GM23338 (cell line): ENCODE measurements around the gene ARHGEF9. TPM values are rescaled to one million over a fixed set of nuclear protein-coding genes. Genes with fewer than 3 reads are reported as not detected.

Experiments
- ATAC-seq: fragments of 200-7000 bp; cut with Tn5 transposase; 3 replicates; pipeline ENCODE4 v1.9.1; 2020
- DNase-seq: peaks from one replicate; pipeline ENCODE4 v3.0.0-alpha.2; 2015; ENCODE audit warnings: low spot score
- H2AFZ ChIP-seq: fragments of 200-600 bp; sonication (generic); 2 replicates; pipeline ENCODE4 v1.8.0; 2016; ENCODE audit warnings: antibody characterized with exemption, mild to moderate bottlenecking, moderate library complexity
- H3F3A ChIP-seq: fragments of 200-600 bp; sonication (generic); replicated peaks from 2 replicates; pipeline ENCODE4 v1.8.0; 2017; ENCODE audit warnings: antibody characterized with exemption, mixed run types, low read depth
- H3K27ac ChIP-seq: fragments of 200-600 bp; sonication (generic); 2 replicates; pipeline ENCODE4 v1.6.1; 2016; ENCODE audit warnings: low read depth
- H3K27me3 ChIP-seq: fragments of 200-600 bp; sonication (generic); 2 replicates; pipeline ENCODE4 v1.8.0; 2016; ENCODE audit warnings: mild to moderate bottlenecking, mixed run types, moderate library complexity; ENCODE audit not compliant: insufficient read depth
- H3K36me3 ChIP-seq: fragments of 200-600 bp; sonication (generic); 2 replicates; pipeline ENCODE4 v1.8.0; 2016; ENCODE audit warnings: mild to moderate bottlenecking; ENCODE audit not compliant: insufficient read depth
- H3K4me1 ChIP-seq: fragments of 200-600 bp; sonication (generic); 2 replicates; pipeline ENCODE4 v1.8.0; 2016; ENCODE audit warnings: mild to moderate bottlenecking, moderate library complexity; ENCODE audit not compliant: insufficient read depth
- H3K4me2 ChIP-seq: fragments of 200-600 bp; sonication (generic); 2 replicates; pipeline ENCODE4 v1.7.1; 2017; ENCODE audit warnings: mixed run types
- H3K4me3 ChIP-seq: fragments of 200-600 bp; sonication (generic); 2 replicates; pipeline ENCODE4 v1.6.1; 2016; ENCODE audit warnings: mixed run types
- H3K79me2 ChIP-seq: fragments of 200-600 bp; sonication (generic); replicated peaks from 2 replicates; pipeline ENCODE4 v1.8.0; 2017; ENCODE audit warnings: mild to moderate bottlenecking; ENCODE audit not compliant: insufficient read depth
- H3K9me2 ChIP-seq: fragments of 200-600 bp; sonication (generic); 2 replicates; pipeline ENCODE4 v1.8.0; 2017; ENCODE audit not compliant: insufficient read depth
- H4K20me1 ChIP-seq: fragments of 200-600 bp; sonication (generic); replicated peaks from 2 replicates; pipeline ENCODE4 v1.8.0; 2017; ENCODE audit warnings: mild to moderate bottlenecking; ENCODE audit not compliant: insufficient read depth
- H3K27ac Mint-ChIP-seq: 2 replicates; pipeline ENCODE4 v1.8.0; 2020; ENCODE audit warnings: inconsistent platforms, mild to moderate bottlenecking, moderate library complexity, mixed read lengths
- H3K27me3 Mint-ChIP-seq: 3 replicates; pipeline ENCODE4 v1.8.0; 2022; ENCODE audit warnings: low read depth, mild to moderate bottlenecking, moderate library complexity, mixed read lengths, inconsistent platforms; ENCODE audit not compliant: insufficient read depth, poor library complexity
- H3K36me3 Mint-ChIP-seq: 3 replicates; pipeline ENCODE4 v1.8.0; 2021; ENCODE audit warnings: low read depth, mild to moderate bottlenecking, inconsistent platforms, moderate library complexity, mixed read lengths
- H3K4me1 Mint-ChIP-seq: 3 replicates; pipeline ENCODE4 v1.8.0; 2020; ENCODE audit warnings: mild to moderate bottlenecking, inconsistent platforms, mixed read lengths
- H3K4me3 Mint-ChIP-seq: 3 replicates; pipeline ENCODE4 v1.8.0; 2021; ENCODE audit warnings: moderate library complexity, mild to moderate bottlenecking, inconsistent platforms, mixed read lengths
- H3K9me3 Mint-ChIP-seq: 3 replicates; pipeline ENCODE4 v1.8.0; 2020; ENCODE audit warnings: moderate library complexity, mild to moderate bottlenecking, inconsistent platforms, mixed read lengths
- CREB1 ChIP-seq: fragments of 250-450 bp; sonication (Bioruptor Pico); IDR thresholded peaks from 2 replicates; pipeline ENCODE4 v1.5.0; 2020; ENCODE audit warnings: low read depth, mild to moderate bottlenecking, moderate library complexity
- EZH2 ChIP-seq: fragments of 200-600 bp; sonication (generic); IDR thresholded peaks from one replicate; pipeline ENCODE4 v1.8.0; 2017; ENCODE audit warnings: antibody characterized with exemption, mild to moderate bottlenecking, low read depth; ENCODE audit not compliant: unreplicated experiment
- EZH2phosphoT487 ChIP-seq: fragments of 200-600 bp; sonication (generic); IDR thresholded peaks from one replicate; pipeline ENCODE4 v1.8.1; 2018; ENCODE audit warnings: antibody characterized with exemption; ENCODE audit not compliant: unreplicated experiment
- JUNB ChIP-seq: IDR thresholded peaks from one replicate; pipeline ENCODE4 v1.6.1; 2016; ENCODE audit warnings: antibody characterized with exemption; ENCODE audit not compliant: unreplicated experiment
- NANOG ChIP-seq: IDR thresholded peaks from 2 replicates; pipeline ENCODE4 v1.6.1; 2016; ENCODE audit warnings: antibody characterized with exemption, borderline replicate concordance
- POLR2AphosphoS5 ChIP-seq: IDR thresholded peaks from 2 replicates; pipeline ENCODE4 v1.6.1; 2016; ENCODE audit warnings: antibody characterized with exemption, low read depth
- STAT1 ChIP-seq: IDR thresholded peaks from one replicate; pipeline ENCODE4 v1.6.1; 2016; ENCODE audit warnings: antibody characterized with exemption; ENCODE audit not compliant: unreplicated experiment
- ZNF114 ChIP-seq: fragments of 250-450 bp; sonication (Bioruptor Pico); IDR thresholded peaks from 2 replicates; pipeline ENCODE4 v1.5.0; 2020; ENCODE audit warnings: mild to moderate bottlenecking, moderate library complexity
- ZNF331 ChIP-seq: fragments of 250-450 bp; sonication (Bioruptor Pico); IDR thresholded peaks from 2 replicates; pipeline ENCODE4 v1.5.0; 2020; ENCODE audit warnings: low read depth, mild to moderate bottlenecking, moderate library complexity
- polyA plus RNA-seq: library from polyadenylated mRNA; unstranded; fragments of >200 nt; fragmentation: Nextera tagmentation; extraction: Ambion mirVana; gene quantifications from 2 replicates; pipeline ENCODE4 v1.2.1, GENCODE V29; 2016
- total RNA-seq: library from RNA; depleted of rRNA; stranded (reverse); fragments of >200 nt; shearing (Covaris generic); gene quantifications from 2 replicates; pipeline ENCODE4 v1.2.3, GENCODE V29; 2014
- TF ChIP-seq, protein P1 (sequence below): fragments of 250-450 bp; sonication (Bioruptor Pico); IDR thresholded peaks from 2 replicates; pipeline ENCODE4 v1.5.0; 2020; ENCODE audit warnings: mild to moderate bottlenecking, moderate library complexity
- TF ChIP-seq, protein P2 (sequence below), 2 experiments: fragments of 200-600 bp in 1 of 2; sonication (generic) in 1 of 2; conservative IDR thresholded peaks; 2 replicates each; pipeline versions ENCODE4 v1.5.1 to v1.6.1; 2016 to 2017; ENCODE audit warnings: antibody characterized with exemption in 2 of 2, low read depth in 2 of 2, mild to moderate bottlenecking in 2 of 2, moderate library complexity in 1 of 2
- TF ChIP-seq, protein P3 (sequence below): IDR thresholded peaks from one replicate; pipeline ENCODE4 v1.6.1; 2018; ENCODE audit warnings: antibody characterized with exemption; ENCODE audit not compliant: unreplicated experiment
- TF ChIP-seq, protein P4 (sequence below): IDR thresholded peaks from 2 replicates; pipeline ENCODE4 v1.6.1; 2016; ENCODE audit warnings: antibody characterized with exemption

ARHGEF9 gene
- total and polyA plus RNA-seq, 2 experiments from 2014 or later: 23.1 to 35.9 TPM

DNA sequence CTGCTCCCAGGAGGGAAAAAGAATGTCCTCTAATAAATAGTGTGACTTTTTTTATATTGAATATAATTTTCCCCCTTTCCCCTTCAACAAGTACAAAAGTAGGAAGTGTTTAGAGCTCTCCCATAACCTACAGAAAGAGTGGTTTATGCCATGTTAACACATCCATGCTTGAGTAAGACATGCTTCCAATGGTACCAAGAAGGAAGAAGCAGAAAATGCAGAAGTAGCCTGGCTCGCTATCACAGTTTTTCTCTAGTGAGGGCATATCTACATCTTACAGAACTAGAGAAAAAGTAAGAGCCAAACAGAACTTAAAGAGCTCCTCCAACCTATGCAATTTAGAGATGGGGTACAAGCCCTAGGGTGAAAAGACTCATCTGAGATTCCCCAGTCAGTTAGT, 82.5 kb downstream of the ARHGEF9 start:
- no peak overlapping the region for H3K27ac ChIP-seq
- H3K4me3 Mint-ChIP-seq: no peak overlapping the region
- H3K9me3 Mint-ChIP-seq: peaks cover 3% of the 10 kb centered on the region; the same call in 1 of the 3 replicates
- no peaks in the 10 kb centered on the region for H3K4me1 Mint-ChIP-seq
- H4K20me1 ChIP-seq: no peaks in the 10 kb centered on the region
- no peak overlapping the region for H2AFZ ChIP-seq
- H3K9me2 ChIP-seq: no peaks in the 10 kb centered on the region
- peaks cover 3% of the 10 kb centered on the region; the same call in 1 of the 2 replicates for H3K36me3 ChIP-seq
- DNase-seq: no peak
- H3F3A ChIP-seq: no peaks in the 10 kb centered on the region
- no peak overlapping the region for H3K4me3 ChIP-seq
- H3K4me2 ChIP-seq: no peak overlapping the region
- peaks cover 2% of the 10 kb centered on the region for H3K27me3 Mint-ChIP-seq
- no peaks in the 10 kb centered on the region for H3K4me1 ChIP-seq
- TF ChIP-seq ZNF114 (CRISPR knock-in tag) (no peak), STAT1 (no peak), JUNB (no peak), EZH2phosphoT487 (no peak), POLR2AphosphoS5 (no peak), NANOG (no peak), ZNF331 (no peak), CREB1 (no peak), EZH2 (no peak)
- TF ChIP-seq, protein P1, sequence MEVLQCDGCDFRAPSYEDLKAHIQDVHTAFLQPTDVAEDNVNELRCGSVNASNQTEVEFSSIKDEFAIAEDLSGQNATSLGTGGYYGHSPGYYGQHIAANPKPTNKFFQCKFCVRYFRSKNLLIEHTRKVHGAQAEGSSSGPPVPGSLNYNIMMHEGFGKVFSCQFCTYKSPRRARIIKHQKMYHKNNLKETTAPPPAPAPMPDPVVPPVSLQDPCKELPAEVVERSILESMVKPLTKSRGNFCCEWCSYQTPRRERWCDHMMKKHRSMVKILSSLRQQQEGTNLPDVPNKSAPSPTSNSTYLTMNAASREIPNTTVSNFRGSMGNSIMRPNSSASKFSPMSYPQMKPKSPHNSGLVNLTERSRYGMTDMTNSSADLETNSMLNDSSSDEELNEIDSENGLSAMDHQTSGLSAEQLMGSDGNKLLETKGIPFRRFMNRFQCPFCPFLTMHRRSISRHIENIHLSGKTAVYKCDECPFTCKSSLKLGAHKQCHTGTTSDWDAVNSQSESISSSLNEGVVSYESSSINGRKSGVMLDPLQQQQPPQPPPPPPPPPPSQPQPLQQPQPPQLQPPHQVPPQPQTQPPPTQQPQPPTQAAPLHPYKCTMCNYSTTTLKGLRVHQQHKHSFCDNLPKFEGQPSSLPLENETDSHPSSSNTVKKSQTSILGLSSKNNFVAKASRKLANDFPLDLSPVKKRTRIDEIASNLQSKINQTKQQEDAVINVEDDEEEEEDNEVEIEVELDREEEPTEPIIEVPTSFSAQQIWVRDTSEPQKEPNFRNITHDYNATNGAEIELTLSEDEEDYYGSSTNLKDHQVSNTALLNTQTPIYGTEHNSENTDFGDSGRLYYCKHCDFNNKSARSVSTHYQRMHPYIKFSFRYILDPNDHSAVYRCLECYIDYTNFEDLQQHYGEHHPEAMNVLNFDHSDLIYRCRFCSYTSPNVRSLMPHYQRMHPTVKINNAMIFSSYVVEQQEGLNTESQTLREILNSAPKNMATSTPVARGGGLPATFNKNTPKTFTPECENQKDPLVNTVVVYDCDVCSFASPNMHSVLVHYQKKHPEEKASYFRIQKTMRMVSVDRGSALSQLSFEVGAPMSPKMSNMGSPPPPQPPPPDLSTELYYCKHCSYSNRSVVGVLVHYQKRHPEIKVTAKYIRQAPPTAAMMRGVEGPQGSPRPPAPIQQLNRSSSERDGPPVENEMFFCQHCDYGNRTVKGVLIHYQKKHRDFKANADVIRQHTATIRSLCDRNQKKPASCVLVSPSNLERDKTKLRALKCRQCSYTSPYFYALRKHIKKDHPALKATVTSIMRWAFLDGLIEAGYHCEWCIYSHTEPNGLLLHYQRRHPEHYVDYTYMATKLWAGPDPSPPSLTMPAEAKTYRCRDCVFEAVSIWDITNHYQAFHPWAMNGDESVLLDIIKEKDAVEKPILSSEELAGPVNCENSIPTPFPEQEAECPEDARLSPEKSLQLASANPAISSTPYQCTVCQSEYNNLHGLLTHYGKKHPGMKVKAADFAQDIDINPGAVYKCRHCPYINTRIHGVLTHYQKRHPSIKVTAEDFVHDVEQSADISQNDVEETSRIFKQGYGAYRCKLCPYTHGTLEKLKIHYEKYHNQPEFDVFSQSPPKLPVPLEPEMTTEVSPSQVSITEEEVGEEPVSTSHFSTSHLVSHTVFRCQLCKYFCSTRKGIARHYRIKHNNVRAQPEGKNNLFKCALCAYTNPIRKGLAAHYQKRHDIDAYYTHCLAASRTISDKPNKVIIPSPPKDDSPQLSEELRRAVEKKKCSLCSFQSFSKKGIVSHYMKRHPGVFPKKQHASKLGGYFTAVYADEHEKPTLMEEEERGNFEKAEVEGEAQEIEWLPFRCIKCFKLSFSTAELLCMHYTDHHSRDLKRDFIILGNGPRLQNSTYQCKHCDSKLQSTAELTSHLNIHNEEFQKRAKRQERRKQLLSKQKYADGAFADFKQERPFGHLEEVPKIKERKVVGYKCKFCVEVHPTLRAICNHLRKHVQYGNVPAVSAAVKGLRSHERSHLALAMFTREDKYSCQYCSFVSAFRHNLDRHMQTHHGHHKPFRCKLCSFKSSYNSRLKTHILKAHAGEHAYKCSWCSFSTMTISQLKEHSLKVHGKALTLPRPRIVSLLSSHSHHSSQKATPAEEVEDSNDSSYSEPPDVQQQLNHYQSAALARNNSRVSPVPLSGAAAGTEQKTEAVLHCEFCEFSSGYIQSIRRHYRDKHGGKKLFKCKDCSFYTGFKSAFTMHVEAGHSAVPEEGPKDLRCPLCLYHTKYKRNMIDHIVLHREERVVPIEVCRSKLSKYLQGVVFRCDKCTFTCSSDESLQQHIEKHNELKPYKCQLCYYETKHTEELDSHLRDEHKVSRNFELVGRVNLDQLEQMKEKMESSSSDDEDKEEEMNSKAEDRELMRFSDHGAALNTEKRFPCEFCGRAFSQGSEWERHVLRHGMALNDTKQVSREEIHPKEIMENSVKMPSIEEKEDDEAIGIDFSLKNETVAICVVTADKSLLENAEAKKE (CRISPR knock-in tag): no peak
- TF ChIP-seq, protein P2, sequence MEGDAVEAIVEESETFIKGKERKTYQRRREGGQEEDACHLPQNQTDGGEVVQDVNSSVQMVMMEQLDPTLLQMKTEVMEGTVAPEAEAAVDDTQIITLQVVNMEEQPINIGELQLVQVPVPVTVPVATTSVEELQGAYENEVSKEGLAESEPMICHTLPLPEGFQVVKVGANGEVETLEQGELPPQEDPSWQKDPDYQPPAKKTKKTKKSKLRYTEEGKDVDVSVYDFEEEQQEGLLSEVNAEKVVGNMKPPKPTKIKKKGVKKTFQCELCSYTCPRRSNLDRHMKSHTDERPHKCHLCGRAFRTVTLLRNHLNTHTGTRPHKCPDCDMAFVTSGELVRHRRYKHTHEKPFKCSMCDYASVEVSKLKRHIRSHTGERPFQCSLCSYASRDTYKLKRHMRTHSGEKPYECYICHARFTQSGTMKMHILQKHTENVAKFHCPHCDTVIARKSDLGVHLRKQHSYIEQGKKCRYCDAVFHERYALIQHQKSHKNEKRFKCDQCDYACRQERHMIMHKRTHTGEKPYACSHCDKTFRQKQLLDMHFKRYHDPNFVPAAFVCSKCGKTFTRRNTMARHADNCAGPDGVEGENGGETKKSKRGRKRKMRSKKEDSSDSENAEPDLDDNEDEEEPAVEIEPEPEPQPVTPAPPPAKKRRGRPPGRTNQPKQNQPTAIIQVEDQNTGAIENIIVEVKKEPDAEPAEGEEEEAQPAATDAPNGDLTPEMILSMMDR (conservative IDR thresholded peaks at IDR 0.05; ENCODE audit: low read depth in 2 of 2): no peak
- TF ChIP-seq, protein P3, sequence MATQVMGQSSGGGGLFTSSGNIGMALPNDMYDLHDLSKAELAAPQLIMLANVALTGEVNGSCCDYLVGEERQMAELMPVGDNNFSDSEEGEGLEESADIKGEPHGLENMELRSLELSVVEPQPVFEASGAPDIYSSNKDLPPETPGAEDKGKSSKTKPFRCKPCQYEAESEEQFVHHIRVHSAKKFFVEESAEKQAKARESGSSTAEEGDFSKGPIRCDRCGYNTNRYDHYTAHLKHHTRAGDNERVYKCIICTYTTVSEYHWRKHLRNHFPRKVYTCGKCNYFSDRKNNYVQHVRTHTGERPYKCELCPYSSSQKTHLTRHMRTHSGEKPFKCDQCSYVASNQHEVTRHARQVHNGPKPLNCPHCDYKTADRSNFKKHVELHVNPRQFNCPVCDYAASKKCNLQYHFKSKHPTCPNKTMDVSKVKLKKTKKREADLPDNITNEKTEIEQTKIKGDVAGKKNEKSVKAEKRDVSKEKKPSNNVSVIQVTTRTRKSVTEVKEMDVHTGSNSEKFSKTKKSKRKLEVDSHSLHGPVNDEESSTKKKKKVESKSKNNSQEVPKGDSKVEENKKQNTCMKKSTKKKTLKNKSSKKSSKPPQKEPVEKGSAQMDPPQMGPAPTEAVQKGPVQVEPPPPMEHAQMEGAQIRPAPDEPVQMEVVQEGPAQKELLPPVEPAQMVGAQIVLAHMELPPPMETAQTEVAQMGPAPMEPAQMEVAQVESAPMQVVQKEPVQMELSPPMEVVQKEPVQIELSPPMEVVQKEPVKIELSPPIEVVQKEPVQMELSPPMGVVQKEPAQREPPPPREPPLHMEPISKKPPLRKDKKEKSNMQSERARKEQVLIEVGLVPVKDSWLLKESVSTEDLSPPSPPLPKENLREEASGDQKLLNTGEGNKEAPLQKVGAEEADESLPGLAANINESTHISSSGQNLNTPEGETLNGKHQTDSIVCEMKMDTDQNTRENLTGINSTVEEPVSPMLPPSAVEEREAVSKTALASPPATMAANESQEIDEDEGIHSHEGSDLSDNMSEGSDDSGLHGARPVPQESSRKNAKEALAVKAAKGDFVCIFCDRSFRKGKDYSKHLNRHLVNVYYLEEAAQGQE: no peak
- TF ChIP-seq, protein P4, sequence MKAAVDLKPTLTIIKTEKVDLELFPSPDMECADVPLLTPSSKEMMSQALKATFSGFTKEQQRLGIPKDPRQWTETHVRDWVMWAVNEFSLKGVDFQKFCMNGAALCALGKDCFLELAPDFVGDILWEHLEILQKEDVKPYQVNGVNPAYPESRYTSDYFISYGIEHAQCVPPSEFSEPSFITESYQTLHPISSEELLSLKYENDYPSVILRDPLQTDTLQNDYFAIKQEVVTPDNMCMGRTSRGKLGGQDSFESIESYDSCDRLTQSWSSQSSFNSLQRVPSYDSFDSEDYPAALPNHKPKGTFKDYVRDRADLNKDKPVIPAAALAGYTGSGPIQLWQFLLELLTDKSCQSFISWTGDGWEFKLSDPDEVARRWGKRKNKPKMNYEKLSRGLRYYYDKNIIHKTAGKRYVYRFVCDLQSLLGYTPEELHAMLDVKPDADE: no peak
- no peaks in the 10 kb centered on the region for H3K27me3 ChIP-seq
- H3K27ac Mint-ChIP-seq: no peak overlapping the region
- peaks cover 58% of the 10 kb centered on the region for H3K36me3 Mint-ChIP-seq
- ATAC-seq: no peak
- no peaks in the 10 kb centered on the region for H3K79me2 ChIP-seq
